ENCODE data around the gene RARS1. TPM values are rescaled to one million over a fixed set of nuclear protein-coding genes. Genes with fewer than 3 reads are reported as not detected.

Gene RARS1
- total RNA-seq, 6 experiments from 2014 or later, result 151 to 184 (median 168) TPM

DNA sequence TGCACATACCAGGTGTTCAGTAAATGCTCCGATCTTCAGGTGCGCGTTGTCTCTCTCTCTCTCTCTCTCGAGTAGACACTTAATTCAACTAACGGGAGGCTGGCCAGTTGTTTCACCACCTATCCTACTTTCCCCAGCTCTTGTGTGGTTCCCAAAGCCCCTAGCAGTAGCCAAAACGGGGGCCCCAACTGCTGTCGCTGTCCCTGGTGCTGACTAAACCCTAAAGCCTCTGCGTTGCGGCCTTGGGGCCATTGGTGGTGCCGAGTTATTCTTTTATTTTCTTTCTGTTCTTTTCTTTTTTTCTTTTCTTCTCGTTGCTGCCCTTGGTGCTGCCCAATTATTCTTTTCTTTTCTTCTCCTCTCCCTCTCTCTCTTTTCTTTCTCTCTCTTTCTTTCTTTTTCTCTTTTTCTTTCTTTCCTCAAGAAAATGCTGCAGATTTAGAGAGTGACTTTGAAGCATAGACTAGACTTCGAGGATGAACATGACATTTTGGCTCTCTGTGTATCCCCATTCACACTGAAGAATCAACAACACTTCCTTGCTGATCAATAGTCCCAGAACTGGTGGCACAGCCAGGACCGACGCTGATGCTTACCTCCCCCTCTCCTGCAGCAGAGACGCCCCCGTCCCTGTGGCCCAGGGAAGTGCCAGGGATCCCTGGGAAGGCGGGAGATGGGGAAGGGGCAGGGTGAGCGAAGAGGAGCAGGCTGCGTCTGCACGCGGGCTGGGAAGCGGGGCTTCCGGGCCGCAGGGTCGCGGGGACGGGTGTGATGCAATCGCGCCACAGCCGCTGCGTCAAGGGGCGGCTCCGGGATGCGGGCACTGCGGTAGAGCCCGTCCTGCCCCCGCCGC is 42.5 kb downstream of the RARS1 start, which contains the start of gene FBLL1:
FBLL1 (plus strand) TSS at position 785 of the 853 bp plus-strand sequence. CDS start 200 bp downstream, outside the sequence.
- no peak for DNase-seq
- no peak within 1 kb of the TSS for H3K27ac Mint-ChIP-seq

DNA sequence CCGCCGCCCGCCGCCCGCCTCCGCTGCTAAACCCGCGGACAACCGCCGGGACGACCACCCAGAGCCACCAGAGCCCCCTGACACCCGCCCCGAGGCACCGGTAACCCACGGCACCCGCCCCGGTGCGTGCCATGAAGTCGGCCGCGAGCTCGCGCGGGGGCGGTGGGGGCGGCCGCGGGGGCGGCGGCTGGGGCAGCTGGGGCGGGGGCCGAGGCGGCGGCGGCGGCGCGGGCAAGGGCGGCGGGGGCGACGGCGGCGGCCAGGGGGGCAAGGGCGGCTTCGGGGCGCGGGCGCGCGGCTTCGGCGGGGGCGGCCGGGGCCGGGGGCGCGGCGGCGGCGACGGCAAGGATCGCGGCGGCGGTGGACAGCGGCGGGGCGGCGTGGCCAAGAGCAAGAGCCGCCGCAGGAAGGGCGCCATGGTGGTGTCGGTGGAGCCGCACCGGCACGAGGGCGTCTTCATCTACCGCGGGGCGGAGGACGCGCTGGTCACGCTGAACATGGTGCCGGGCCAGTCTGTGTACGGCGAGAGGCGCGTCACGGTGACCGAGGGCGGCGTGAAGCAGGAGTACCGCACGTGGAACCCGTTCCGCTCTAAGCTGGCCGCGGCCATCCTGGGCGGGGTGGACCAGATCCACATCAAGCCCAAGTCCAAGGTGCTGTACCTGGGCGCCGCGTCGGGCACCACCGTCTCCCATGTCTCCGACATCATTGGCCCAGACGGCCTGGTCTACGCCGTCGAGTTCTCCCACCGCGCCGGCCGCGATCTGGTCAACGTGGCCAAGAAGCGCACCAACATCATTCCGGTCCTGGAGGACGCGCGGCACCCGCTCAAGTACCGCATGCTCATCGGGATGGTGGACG is 43.3 kb downstream of the RARS1 start:
- Mint-ChIP-seq H3K36me3 (ENCODE audit: low read depth) (peaks cover 12% of the 10 kb centered on the region), H3K4me3 (no peak overlapping the region), H3K27me3 (ENCODE audit: insufficient read depth) (peaks cover 11% of the 10 kb centered on the region), H3K4me1 (ENCODE audit: low read depth) (no peaks in the 10 kb centered on the region; the same call in 1 of the 2 replicates), H3K27ac (no peak overlapping the region), H3K9me3 (peaks cover 7% of the 10 kb centered on the region)
- TF ChIP-seq, protein P1, sequence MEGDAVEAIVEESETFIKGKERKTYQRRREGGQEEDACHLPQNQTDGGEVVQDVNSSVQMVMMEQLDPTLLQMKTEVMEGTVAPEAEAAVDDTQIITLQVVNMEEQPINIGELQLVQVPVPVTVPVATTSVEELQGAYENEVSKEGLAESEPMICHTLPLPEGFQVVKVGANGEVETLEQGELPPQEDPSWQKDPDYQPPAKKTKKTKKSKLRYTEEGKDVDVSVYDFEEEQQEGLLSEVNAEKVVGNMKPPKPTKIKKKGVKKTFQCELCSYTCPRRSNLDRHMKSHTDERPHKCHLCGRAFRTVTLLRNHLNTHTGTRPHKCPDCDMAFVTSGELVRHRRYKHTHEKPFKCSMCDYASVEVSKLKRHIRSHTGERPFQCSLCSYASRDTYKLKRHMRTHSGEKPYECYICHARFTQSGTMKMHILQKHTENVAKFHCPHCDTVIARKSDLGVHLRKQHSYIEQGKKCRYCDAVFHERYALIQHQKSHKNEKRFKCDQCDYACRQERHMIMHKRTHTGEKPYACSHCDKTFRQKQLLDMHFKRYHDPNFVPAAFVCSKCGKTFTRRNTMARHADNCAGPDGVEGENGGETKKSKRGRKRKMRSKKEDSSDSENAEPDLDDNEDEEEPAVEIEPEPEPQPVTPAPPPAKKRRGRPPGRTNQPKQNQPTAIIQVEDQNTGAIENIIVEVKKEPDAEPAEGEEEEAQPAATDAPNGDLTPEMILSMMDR (IDR thresholded peaks at IDR 0.05), result no peak
- DNase-seq, result no peak

More for the DNA sequence above, 42.5 kb downstream of the RARS1 start, which contains the start of gene FBLL1:
- no peaks in the 10 kb centered on the region; the same call in 1 of the 2 replicates for H3K4me1 Mint-ChIP-seq (ENCODE audit: low read depth)
- H3K4me3 Mint-ChIP-seq, result no peak within 1 kb of the TSS
- peaks cover 13% of the 10 kb centered on the region for H3K27me3 Mint-ChIP-seq (ENCODE audit: insufficient read depth)
- TF ChIP-seq, protein P1 (IDR thresholded peaks at IDR 0.05), result no peak
- H3K36me3 Mint-ChIP-seq (ENCODE audit: low read depth), result peaks cover 12% of the 10 kb centered on the region
- H3K9me3 Mint-ChIP-seq, result peaks cover 7% of the 10 kb centered on the region

GRCh38 chr5:168530621-168531150 is 44.4 kb downstream of the RARS1 start:
- peak; percentile 7 for DNase-seq
- Mint-ChIP-seq H3K9me3 (peaks cover 7% of the 10 kb centered on the region), H3K36me3 (ENCODE audit: low read depth) (peaks cover 12% of the 10 kb centered on the region), H3K27ac (no peak overlapping the region), H3K4me3 (no peak overlapping the region), H3K4me1 (ENCODE audit: low read depth) (no peaks in the 10 kb centered on the region; the same call in 1 of the 2 replicates), H3K27me3 (ENCODE audit: insufficient read depth) (peaks cover 17% of the 10 kb centered on the region)
- TF ChIP-seq, protein P1 (IDR thresholded peaks at IDR 0.05), result no peak

DNA sequence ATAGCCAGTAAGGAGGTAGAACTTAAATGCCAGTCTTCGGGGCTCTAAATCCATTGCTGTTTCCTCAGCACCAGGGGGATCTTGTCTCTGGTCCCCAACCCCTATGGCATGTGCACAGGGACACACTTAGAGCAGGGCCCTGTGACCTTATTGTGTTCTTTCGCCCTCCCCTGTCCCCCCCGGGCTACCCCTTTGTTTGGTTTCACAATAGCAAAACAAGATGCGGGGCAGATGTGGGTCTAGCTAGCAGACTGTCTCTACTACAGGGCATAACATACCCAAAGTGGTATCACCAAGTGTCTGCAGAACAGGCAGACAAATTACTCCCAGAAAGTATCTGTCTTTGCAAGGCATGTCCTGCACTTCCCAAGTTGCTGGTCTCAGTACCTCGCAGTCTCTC is 44.9 kb downstream of the RARS1 start:
- H3K27ac Mint-ChIP-seq, result no peak overlapping the region
- TF ChIP-seq, protein P1 (IDR thresholded peaks at IDR 0.05), result no peak
- H3K36me3 Mint-ChIP-seq (ENCODE audit: low read depth), result peaks cover 12% of the 10 kb centered on the region
- no peak overlapping the region for H3K4me3 Mint-ChIP-seq
- peaks cover 17% of the 10 kb centered on the region for H3K27me3 Mint-ChIP-seq (ENCODE audit: insufficient read depth)
- H3K4me1 Mint-ChIP-seq (ENCODE audit: low read depth), result no peaks in the 10 kb centered on the region; the same call in 1 of the 2 replicates
- DNase-seq, result no peak
- H3K9me3 Mint-ChIP-seq, result peaks cover 7% of the 10 kb centered on the region

All from HFFc6 (cell line).